GM12873 (cell line): ENCODE measurements around the gene MED23.

ENCODE experiments used
- TF ChIP-seq, protein P1 (sequence below): IDR thresholded peaks from 2 replicates; pipeline ENCODE4 v1.5.1; 2012; ENCODE audit warnings: low read depth, mild to moderate bottlenecking, moderate library complexity, low read length, control low read depth; ENCODE audit not compliant: insufficient read depth; ENCODE audit errors: missing control alignments

The MED23 gene

DNA sequence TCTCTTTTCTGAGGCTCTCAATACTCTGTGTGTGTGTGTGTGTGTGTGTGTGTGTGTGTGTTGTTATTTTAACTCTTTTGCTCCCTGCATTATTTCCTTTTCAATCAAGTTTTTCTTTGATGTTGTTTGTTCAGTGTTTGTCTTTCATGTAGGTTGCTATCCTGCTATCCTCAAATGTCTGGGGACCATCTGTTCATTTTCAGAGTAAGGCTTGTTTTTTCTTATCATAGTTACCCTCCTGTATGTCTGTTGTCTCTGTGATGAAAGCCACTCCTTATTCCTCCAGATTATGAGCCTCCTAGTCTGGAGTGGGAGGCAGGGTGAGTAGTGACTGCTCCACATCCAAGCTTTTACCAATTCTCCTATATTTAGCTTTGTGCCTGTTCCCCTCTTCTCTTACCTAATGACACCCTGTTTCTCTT is 18.2 kb upstream of the MED23 start:
- TF ChIP-seq, protein P1, sequence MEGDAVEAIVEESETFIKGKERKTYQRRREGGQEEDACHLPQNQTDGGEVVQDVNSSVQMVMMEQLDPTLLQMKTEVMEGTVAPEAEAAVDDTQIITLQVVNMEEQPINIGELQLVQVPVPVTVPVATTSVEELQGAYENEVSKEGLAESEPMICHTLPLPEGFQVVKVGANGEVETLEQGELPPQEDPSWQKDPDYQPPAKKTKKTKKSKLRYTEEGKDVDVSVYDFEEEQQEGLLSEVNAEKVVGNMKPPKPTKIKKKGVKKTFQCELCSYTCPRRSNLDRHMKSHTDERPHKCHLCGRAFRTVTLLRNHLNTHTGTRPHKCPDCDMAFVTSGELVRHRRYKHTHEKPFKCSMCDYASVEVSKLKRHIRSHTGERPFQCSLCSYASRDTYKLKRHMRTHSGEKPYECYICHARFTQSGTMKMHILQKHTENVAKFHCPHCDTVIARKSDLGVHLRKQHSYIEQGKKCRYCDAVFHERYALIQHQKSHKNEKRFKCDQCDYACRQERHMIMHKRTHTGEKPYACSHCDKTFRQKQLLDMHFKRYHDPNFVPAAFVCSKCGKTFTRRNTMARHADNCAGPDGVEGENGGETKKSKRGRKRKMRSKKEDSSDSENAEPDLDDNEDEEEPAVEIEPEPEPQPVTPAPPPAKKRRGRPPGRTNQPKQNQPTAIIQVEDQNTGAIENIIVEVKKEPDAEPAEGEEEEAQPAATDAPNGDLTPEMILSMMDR: no peak

DNA sequence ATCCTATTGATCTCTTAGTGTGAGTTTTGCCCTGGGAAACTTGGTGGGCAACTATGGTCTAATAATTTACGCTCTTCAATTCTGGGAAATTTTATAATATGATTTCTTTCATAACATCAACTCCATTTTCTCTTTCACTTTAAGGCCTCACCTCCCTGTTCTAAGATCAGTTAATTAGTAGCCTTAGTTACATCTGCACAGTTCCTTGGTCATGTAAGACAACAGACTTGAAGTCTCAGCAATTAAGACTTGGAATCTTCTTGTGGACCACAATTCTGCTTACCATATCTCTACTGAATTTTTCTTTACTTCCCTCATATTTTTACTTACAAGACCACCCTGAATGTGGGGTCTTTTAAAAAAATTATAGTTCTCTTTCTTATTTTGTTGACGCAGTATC is 17.8 kb upstream of the MED23 start:
- TF ChIP-seq, protein P1: no peak

DNA sequence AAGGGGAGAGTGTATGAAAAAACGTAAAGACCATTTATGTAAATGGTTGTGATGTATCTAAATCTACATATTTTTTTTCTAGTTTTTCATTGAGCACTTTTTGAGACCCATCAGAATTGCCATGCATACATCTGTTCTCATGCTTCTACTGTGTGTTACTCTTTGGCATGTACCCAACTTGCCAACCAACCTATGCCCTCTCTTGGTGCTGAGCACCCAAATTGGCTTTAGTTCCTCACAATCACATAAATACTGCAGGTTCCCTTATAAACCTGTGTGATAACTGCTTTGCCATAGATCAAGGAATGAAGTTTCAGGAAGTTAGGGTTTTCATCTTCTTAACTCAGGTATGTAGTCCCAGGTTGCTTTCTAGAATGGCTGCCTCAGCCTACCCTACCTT is 16.9 kb upstream of the MED23 start:
- TF ChIP-seq, protein P1: no peak

GRCh38 chr6:131643855-131644460 is 15.9 kb upstream of the MED23 start:
- TF ChIP-seq, protein P1: no peak

DNA sequence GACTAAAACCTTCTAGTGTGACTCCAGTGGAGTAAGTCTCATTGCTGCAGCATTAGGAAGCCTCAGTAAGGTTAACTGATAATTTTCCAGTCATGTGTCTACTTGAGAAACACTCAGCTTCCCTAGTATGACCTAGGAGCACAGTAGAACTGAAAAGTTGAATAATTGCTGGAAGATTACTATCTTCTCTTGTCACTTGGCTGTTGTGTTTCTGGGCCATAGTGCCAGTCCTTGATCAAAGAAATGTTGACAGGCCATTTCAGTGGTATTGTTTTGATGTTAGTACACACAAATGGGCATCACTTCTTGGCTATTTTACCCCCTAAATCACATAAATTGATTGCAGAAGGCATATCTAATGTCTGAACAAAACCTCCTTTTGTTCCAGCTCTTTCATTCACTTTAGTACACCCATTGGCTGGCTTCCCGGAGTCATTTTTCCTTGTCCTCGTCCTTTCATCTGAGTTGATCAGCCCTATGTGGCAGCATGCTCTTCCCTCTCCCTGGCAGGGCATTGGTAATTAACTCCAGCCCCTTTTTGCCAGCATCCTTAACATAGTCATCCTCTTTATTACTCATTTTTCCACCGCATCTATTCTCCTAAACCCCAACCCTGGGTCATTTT is 15.1 kb upstream of the MED23 start:
- TF ChIP-seq, protein P1: no peak

DNA sequence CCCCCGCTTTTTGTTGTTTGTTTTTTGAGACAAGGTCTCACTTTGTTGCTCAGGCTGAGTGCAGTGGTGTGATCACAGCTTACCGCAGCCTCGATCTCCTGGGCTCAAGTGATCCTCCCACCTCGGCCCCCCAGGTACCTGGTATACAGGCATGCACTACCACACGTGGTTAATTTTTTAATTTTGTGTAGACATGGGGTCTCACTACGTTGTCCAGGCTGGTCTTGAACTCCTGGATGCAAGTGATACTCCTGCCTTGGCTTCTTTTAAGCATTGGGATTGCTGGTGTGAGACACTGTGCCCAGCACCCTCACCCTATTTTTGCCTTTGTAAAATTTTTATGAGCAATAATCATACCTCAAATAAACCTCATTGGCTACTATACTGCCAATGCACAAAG is 14.5 kb upstream of the MED23 start:
- TF ChIP-seq, protein P1: no peak

DNA sequence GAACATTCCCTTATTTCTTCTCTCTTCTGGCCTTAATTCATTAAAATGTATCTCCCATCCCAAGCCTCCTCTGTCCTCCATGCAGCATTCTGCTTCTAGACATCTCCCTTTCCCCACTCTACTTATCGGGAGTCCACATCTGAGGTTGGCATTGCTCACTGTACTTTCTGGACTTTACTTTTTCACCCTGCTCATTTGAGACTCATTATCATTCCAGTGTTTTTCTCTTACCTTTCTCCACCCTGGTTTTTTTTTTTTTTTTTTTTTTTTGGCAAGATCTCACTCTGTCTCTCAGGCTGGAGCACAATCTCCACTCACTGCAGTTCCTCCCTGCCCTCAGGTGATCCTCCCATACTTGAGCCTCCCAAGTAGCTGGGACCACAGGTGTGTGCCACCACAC is 13.5 kb upstream of the MED23 start:
- TF ChIP-seq, protein P1: no peak

- TF ChIP-seq, protein P1: no peak
These were observed 12.5 kb upstream of the MED23 start for GRCh38 chr6:131640576-131640975.
